NCI-H82 treated with DMSO at 0.1 percent for 48 hours (cell line): ENCODE data around the gene RELB.

Experiments
- DNase-seq: peaks from one replicate; lab custom pipeline; 2025; ENCODE audit not compliant: unreplicated experiment; lab: John Stamatoyannopoulos, UW

Gene RELB

GRCh38 chr19:45020071-45020470 is 18.8 kb downstream of the RELB start:
- DNase-seq = no peak

GRCh38 chr19:45021971-45022370 is 20.7 kb downstream of the RELB start:
- no peak for DNase-seq

GRCh38 chr19:45023048-45023447 is 21.8 kb downstream of the RELB start:
- no peak for DNase-seq

GRCh38 chr19:45025264-45025663 is 24.0 kb downstream of the RELB start:
- DNase-seq = no peak

GRCh38 chr19:45027371-45027770 is 26.1 kb downstream of the RELB start:
- DNase-seq = no peak

GRCh38 chr19:45030825-45031224 is 29.6 kb downstream of the RELB start:
- DNase-seq = no peak

- no peak for DNase-seq
Observed at GRCh38 chr19:45032421-45032820, 31.2 kb downstream of the RELB start.

GRCh38 chr19:45035755-45036154 is 34.5 kb downstream of the RELB start:
- no peak for DNase-seq

- no peak for DNase-seq
Observed at GRCh38 chr19:45037393-45038169, 36.3 kb downstream of the RELB start.

- DNase-seq = peak; percentile 77
Observed at GRCh38 chr19:45038931-45039893, 37.9 kb downstream of the RELB start, which contains the start of gene CLASRP. CLASRP (plus strand) TSS chr19:45039045; CDS start chr19:45040213, 1,168 bp downstream.

- DNase-seq = no peak
Observed at GRCh38 chr19:45040059-45040771, 39.0 kb downstream of the RELB start.

- DNase-seq = no peak
Observed at GRCh38 chr19:45041125-45041524, 39.9 kb downstream of the RELB start.

GRCh38 chr19:45045671-45046353 is 44.5 kb downstream of the RELB start:
- no peak for DNase-seq

- no peak for DNase-seq
Observed at GRCh38 chr19:45046355-45046754, 45.1 kb downstream of the RELB start.

- DNase-seq = no peak
Observed at GRCh38 chr19:45047188-45047797, 46.0 kb downstream of the RELB start.

GRCh38 chr19:45049073-45049736 is 47.9 kb downstream of the RELB start:
- DNase-seq = no peak

- no peak for DNase-seq
Observed at GRCh38 chr19:45050036-45050435, 48.8 kb downstream of the RELB start.

GRCh38 chr19:45051929-45052579 is 50.8 kb downstream of the RELB start:
- DNase-seq = no peak

GRCh38 chr19:45056831-45057230 is 55.6 kb downstream of the RELB start:
- no peak for DNase-seq
